H1 (cell line): ENCODE results near the gene CLDN6. TPM values are rescaled to one million over a fixed set of nuclear protein-coding genes. Genes with fewer than 3 reads are reported as not detected.
A peak's percentile ranks its signal among the peaks of the same experiment; 100 is the strongest.

Source experiments
- CTCF ChIA-PET: fragments of 300-600 bp; sonication (Branson Sonifier 250); formaldehyde crosslinking; loops from one replicate; lab custom pipeline; 2021; ENCODE audit not compliant: partially characterized antibody; lab: Charles Lee
- POLR2A ChIA-PET: fragments of 300-600 bp; sonication (Branson Sonifier 250); formaldehyde crosslinking; loops from one replicate; lab custom pipeline; 2021; ENCODE audit warnings: inconsistent platforms; ENCODE audit not compliant: partially characterized antibody; lab: Charles Lee
- DNase-seq, 2 experiments: peaks; one replicate each; pipeline versions ENCODE4 v3.0.0 to v3.0.0-alpha.2; 2010 to 2022; ENCODE audit warnings: low spot score in 2 of 2, low read depth in 1 of 2, mixed read lengths in 1 of 2
- FAIRE-seq: peaks from 2 replicates; lab custom pipeline; 2011; peaks lifted over from hg19 to GRCh38; lab: Jason Lieb, UNC
- H2AFZ ChIP-seq: 2 replicates; pipeline ENCODE4 v1.8.1; 2012; ENCODE audit warnings: low read length, inconsistent platforms
- H2AK5ac ChIP-seq: 2 replicates; pipeline ENCODE4 v1.6.1; 2013; ENCODE audit warnings: low read depth, low read length
- H2BK120ac ChIP-seq: replicated peaks from 2 replicates; pipeline ENCODE3; 2013; ENCODE audit warnings: low read depth, low read length, inconsistent platforms
- H2BK12ac ChIP-seq: 2 replicates; pipeline ENCODE4 v1.6.1; 2013; ENCODE audit warnings: low read depth, low read length
- H2BK15ac ChIP-seq: 2 replicates; pipeline ENCODE4 v1.6.1; 2013; ENCODE audit warnings: low read length
- H2BK20ac ChIP-seq: 2 replicates; pipeline ENCODE4 v1.6.1; 2013; ENCODE audit warnings: low read length
- H2BK5ac ChIP-seq: 2 replicates; pipeline ENCODE4 v1.6.1; 2013; ENCODE audit warnings: low read depth, low read length
- H3K14ac ChIP-seq: 2 replicates; pipeline ENCODE4 v1.6.1; 2013; ENCODE audit warnings: inconsistent platforms; ENCODE audit not compliant: insufficient read length
- H3K18ac ChIP-seq: 2 replicates; pipeline ENCODE4 v1.6.1; 2013; ENCODE audit warnings: low read length; ENCODE audit errors: extremely low read depth
- H3K23ac ChIP-seq: 2 replicates; pipeline ENCODE4 v1.6.1; 2013; ENCODE audit warnings: inconsistent platforms; ENCODE audit not compliant: insufficient read length
- H3K23me2 ChIP-seq: 2 replicates; pipeline ENCODE4 v1.6.1; 2013; ENCODE audit warnings: low read depth, low read length
- H3K27ac ChIP-seq: 2 replicates; pipeline ENCODE4 v1.6.1; 2011; ENCODE audit warnings: low read depth, low read length, inconsistent platforms
- H3K27me3 ChIP-seq, 4 experiments: replicated peaks in 1 of 4; 1 replicate in 1 of 4; 2 replicates in 3 of 4; pipeline versions ENCODE4 v1.6.1 to v1.8.1; 2011 to 2013; ENCODE audit warnings: low read length in 3 of 4, mild to moderate bottlenecking in 3 of 4, inconsistent platforms in 2 of 4, mixed read lengths in 2 of 4, moderate library complexity in 1 of 4; ENCODE audit not compliant: control insufficient read depth in 3 of 4, insufficient read depth in 3 of 4; ENCODE audit errors: extremely low read depth in 1 of 4
- H3K36me3 ChIP-seq, 4 experiments: 2 replicates each; pipeline versions ENCODE4 v1.6.1 to v1.8.1; 2011 to 2013; ENCODE audit warnings: mild to moderate bottlenecking in 4 of 4, low read length in 3 of 4, moderate library complexity in 2 of 4, control low read depth in 1 of 4, inconsistent platforms in 1 of 4; ENCODE audit not compliant: insufficient read depth in 4 of 4, control insufficient read depth in 2 of 4
- H3K4ac ChIP-seq: replicated peaks from 2 replicates; pipeline ENCODE3; 2013; ENCODE audit warnings: low read length, low read depth, mixed read lengths, inconsistent platforms; ENCODE audit not compliant: insufficient read length
- H3K4me1 ChIP-seq, 4 experiments: replicated peaks in 1 of 4; 1 replicate in 1 of 4; 2 replicates in 3 of 4; pipeline versions ENCODE4 v1.6.1 to v1.8.1; 2011 to 2013; ENCODE audit warnings: low read length in 3 of 4, inconsistent platforms in 2 of 4, mixed read lengths in 1 of 4; ENCODE audit not compliant: insufficient read depth in 4 of 4, control insufficient read depth in 3 of 4
- H3K4me2 ChIP-seq, 2 experiments: 2 replicates each; pipeline versions ENCODE4 v1.6.1 to v1.8.1; 2011 to 2013; ENCODE audit warnings: low read depth in 2 of 2, low read length in 2 of 2, control low read depth in 1 of 2, inconsistent platforms in 1 of 2, mild to moderate bottlenecking in 1 of 2; ENCODE audit not compliant: insufficient read depth in 1 of 2
- H3K4me3 ChIP-seq, 4 experiments: fragments of 200-600, 300-600 bp in 1 of 4; sonication (generic), shearing (Covaris generic), sonication (Bioruptor Twin) in 1 of 4; 2 replicates each; pipeline versions ENCODE4 v1.5.1 to v1.8.1; 2011 to 2016; ENCODE audit warnings: low read length in 4 of 4, low read depth in 3 of 4, control low read depth in 2 of 4, inconsistent platforms in 2 of 4, mild to moderate bottlenecking in 2 of 4, mixed read lengths in 1 of 4, moderate library complexity in 1 of 4; ENCODE audit not compliant: insufficient read depth in 2 of 4; ENCODE audit errors: extremely low read depth in 1 of 4
- H3K56ac ChIP-seq: replicated peaks from 2 replicates; pipeline ENCODE3; 2013; ENCODE audit warnings: low read depth, mild to moderate bottlenecking, mixed read lengths, low read length, inconsistent platforms; ENCODE audit not compliant: insufficient read length
- H3K79me1 ChIP-seq: 2 replicates; pipeline ENCODE4 v1.6.1; 2013; ENCODE audit warnings: low read depth, low read length, control low read depth
- H3K79me2 ChIP-seq, 2 experiments: 2 replicates each; pipeline versions ENCODE4 v1.6.1 to v1.8.1; 2012 to 2013; ENCODE audit warnings: low read length in 2 of 2, mild to moderate bottlenecking in 2 of 2, inconsistent platforms in 1 of 2; ENCODE audit not compliant: insufficient read depth in 2 of 2, control insufficient read depth in 1 of 2
- H3K9ac ChIP-seq, 4 experiments: replicated peaks in 1 of 4; 1 replicate in 1 of 4; 2 replicates in 3 of 4; pipeline versions ENCODE4 v1.6.1 to v1.8.1; 2011 to 2013; ENCODE audit warnings: low read depth in 3 of 4, low read length in 3 of 4, control low read depth in 2 of 4, mild to moderate bottlenecking in 2 of 4, moderate library complexity in 2 of 4, inconsistent platforms in 1 of 4; ENCODE audit errors: extremely low read depth in 1 of 4
- H3K9me3 ChIP-seq, 2 experiments: 2 replicates each; pipeline versions ENCODE4 v1.6.1 to v1.8.1; 2012 to 2013; ENCODE audit warnings: mild to moderate bottlenecking in 2 of 2, moderate library complexity in 2 of 2, control low read depth in 1 of 2, inconsistent platforms in 1 of 2, low read depth in 1 of 2, low read length in 1 of 2, mixed read lengths in 1 of 2; ENCODE audit not compliant: insufficient read depth in 2 of 2
- H4K20me1 ChIP-seq, 2 experiments: replicated peaks in 1 of 2; 2 replicates each; pipeline versions ENCODE3 to v1.8.1; 2011 to 2013; ENCODE audit warnings: inconsistent platforms in 2 of 2, low read length in 2 of 2, mild to moderate bottlenecking in 1 of 2; ENCODE audit not compliant: insufficient read depth in 2 of 2, control insufficient read depth in 1 of 2
- H4K5ac ChIP-seq: 2 replicates; pipeline ENCODE4 v1.6.1; 2013; ENCODE audit warnings: low read length, low read depth, mixed read lengths, inconsistent platforms; ENCODE audit not compliant: insufficient read length
- H4K8ac ChIP-seq: 2 replicates; pipeline ENCODE4 v1.8.0; 2013; ENCODE audit warnings: mild to moderate bottlenecking, moderate library complexity, low read length, inconsistent platforms; ENCODE audit not compliant: insufficient read depth; ENCODE audit errors: extremely low read depth
- H4K91ac ChIP-seq: replicated peaks from 2 replicates; pipeline ENCODE3; 2013; ENCODE audit warnings: low read length, mixed read lengths, inconsistent platforms; ENCODE audit not compliant: insufficient read length
- CBX5 ChIP-seq: fragments of 300-800, 300-1000 bp; sonication (generic); IDR thresholded peaks from 2 replicates; pipeline ENCODE4 v1.7.1; 2016; ENCODE audit warnings: antibody characterized with exemption, low read length, low read depth
- CBX8 ChIP-seq: fragments of 300-800, 300-1000 bp; sonication (generic); IDR thresholded peaks from 2 replicates; pipeline ENCODE4 v1.7.1; 2016; ENCODE audit warnings: low read depth, low read length, borderline replicate concordance
- CHD1 ChIP-seq: IDR thresholded peaks from 2 replicates; pipeline ENCODE4 v1.6.1; 2012; ENCODE audit warnings: low read depth, low read length, improper control_type of control experiment
- CHD2 ChIP-seq: IDR thresholded peaks from 2 replicates; pipeline ENCODE4 v1.6.1; 2012; ENCODE audit warnings: low read length, improper control_type of control experiment
- CTBP2 ChIP-seq: IDR thresholded peaks from 2 replicates; pipeline ENCODE4 v1.7.0; 2011; ENCODE audit warnings: borderline replicate concordance, mild to moderate bottlenecking, moderate library complexity, mixed read lengths, low read length; ENCODE audit not compliant: insufficient read depth, insufficient read length
- EP300 ChIP-seq, 2 experiments: IDR thresholded peaks; 1 replicate in 1 of 2; 2 replicates in 1 of 2; pipeline ENCODE4 v1.6.1; 2011 to 2012; ENCODE audit warnings: low read depth in 2 of 2, low read length in 2 of 2, mild to moderate bottlenecking in 2 of 2, borderline replicate concordance in 1 of 2, inconsistent platforms in 1 of 2, moderate library complexity in 1 of 2
- POLR2A ChIP-seq, 2 experiments: IDR thresholded peaks; 1 replicate in 1 of 2; 2 replicates in 1 of 2; pipeline ENCODE4 v1.6.1; 2011; ENCODE audit warnings: low read depth in 2 of 2, low read length in 2 of 2, mild to moderate bottlenecking in 2 of 2; ENCODE audit errors: control extremely low read depth in 1 of 2
- RFX5 ChIP-seq: IDR thresholded peaks from 2 replicates; pipeline ENCODE4 v1.6.1; 2011; ENCODE audit warnings: low read depth, low read length, improper control_type of control experiment, borderline replicate concordance
- SIRT6 ChIP-seq: IDR thresholded peaks from one replicate; pipeline ENCODE4 v1.7.1; 2012; ENCODE audit warnings: low read length, inconsistent platforms
- SRF ChIP-seq: IDR thresholded peaks from 2 replicates; pipeline ENCODE4 v1.6.1; 2011; ENCODE audit warnings: mild to moderate bottlenecking, low read depth, low read length, moderate library complexity
- WGBS, 2 experiments: shearing (Covaris generic) in 1 of 2; methylation state at CpG; one replicate each; pipeline versions ENCODE4 v1.1.6 to v1.1.7; 2013 to 2015; ENCODE audit warnings: low lambda C conversion rate in 2 of 2, mixed read lengths in 2 of 2, inconsistent platforms in 1 of 2, low coverage in 1 of 2, missing lambda C conversion rate in 1 of 2; ENCODE audit not compliant: insufficient replicate concordance in 2 of 2, insufficient coverage in 1 of 2, insufficient read length in 1 of 2; ENCODE audit errors: extremely low coverage in 1 of 2, missing lambda C conversion rate in 1 of 2; 5-methylcytosine and 5-hydroxymethylcytosine counted together
- polyA plus RNA-seq, 7 experiments: library from polyadenylated mRNA; depleted of rRNA in 3 of 7; stranded (reverse) in 5 of 7; unstranded in 2 of 7; fragments of >200 nt in 5 of 7; fragments of 200-250 nt in 2 of 7; gene quantifications; 1 replicate in 5 of 7; 2 replicates in 1 of 7; 4 replicates in 1 of 7; pipeline versions ENCODE4 v1.2.1 to v1.2.3, GENCODE V29; 2011 to 2013; ENCODE audit warnings: missing spikeins in 2 of 7, mixed read lengths in 2 of 7
- total RNA-seq: library from RNA; stranded (reverse); fragmentation: NEBNext Ultra II Directional; extraction: Animal tissue kit (Norgen Biotek cat#: 25700); gene quantifications from 2 replicates; pipeline ENCODE4 v1.2.1, GENCODE V29; 2021
- TF ChIP-seq, protein P1 (sequence below), 3 experiments: IDR thresholded peaks; 1 replicate in 2 of 3; 2 replicates in 1 of 3; pipeline versions ENCODE4 v1.5.1 to v1.6.1; 2011; ENCODE audit warnings: low read length in 3 of 3, mild to moderate bottlenecking in 3 of 3, inconsistent platforms in 2 of 3, low read depth in 1 of 3, moderate library complexity in 1 of 3; ENCODE audit not compliant: insufficient read depth in 1 of 3; ENCODE audit errors: control extremely low read depth in 1 of 3

CLDN6 gene
- total and polyA plus RNA-seq, 2 of the 8 experiments (the other 6 are each of a cell fraction or from before 2014, with no cell fraction given): 747 to 1,115 TPM

DNA sequence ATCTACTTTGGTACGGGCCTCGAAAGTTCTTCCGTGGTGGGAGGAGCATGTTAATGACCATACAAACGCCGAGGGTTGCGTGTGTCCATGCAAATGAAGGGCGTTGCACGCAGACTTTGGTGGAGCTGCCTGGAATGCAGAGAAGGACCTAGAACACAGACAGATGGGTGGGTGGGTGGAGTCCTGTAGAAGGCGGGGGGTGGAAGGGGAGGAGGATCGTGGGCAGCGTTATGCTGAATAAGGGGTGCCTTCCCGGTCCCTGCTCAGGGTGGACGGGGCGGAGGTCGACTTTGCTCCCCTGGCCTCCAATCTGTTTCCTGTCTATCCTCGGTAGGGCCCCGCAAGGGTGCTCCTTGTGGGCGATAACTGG lies 49.6 kb downstream of the CLDN6 start:
- H3K9ac ChIP-seq: no peak overlapping the region
- no peak overlapping the region for H3K23ac ChIP-seq
- H2BK15ac ChIP-seq: no peak overlapping the region
- DNase-seq: no peak
- H3K27me3 ChIP-seq: peaks cover 15 to 32% (median 23%) of the 10 kb centered on the region in 4 experiments; a peak in 6 of 7 replicates
- H3K36me3 ChIP-seq: peaks cover 6 to 13% (median 8%) of the 10 kb centered on the region in 4 experiments; a peak in 6 of 8 replicates
- WGBS, 2 experiments: 54% methylated on average over 15 of the region's 18 CpGs; no CpG with 5 or more reads in 1 of the 2 experiments
- H3K4me3 ChIP-seq: peak overlapping the region; percentile 71 to 94 (median 78); a peak in 6 of 8 replicates
- peak overlapping the region; percentile 55; the same call in 1 of the 2 replicates for H2BK12ac ChIP-seq
- no peak overlapping the region for H4K5ac ChIP-seq
- peaks cover 0 to 2% of the 10 kb centered on the region in 2 experiments; a peak in 1 of 4 replicates for H3K79me2 ChIP-seq
- H3K14ac ChIP-seq: no peak overlapping the region
- H2BK5ac ChIP-seq: 0 out of 2 replicates have a peak overlapping the region, but pooled peaks have one; percentile 44
- ChIA-PET CTCF (interaction anchor here (1.5 to 1.8 kb wide), 5 partner anchors 13 to 57 kb away, joined by 3 to 6 read pairs (median 5); partner anchors contain the start of gene FLYWCH1), POLR2A (interaction anchor here (1.2 to 25.4 kb wide), 7 partner anchors 8 to 197 kb away, joined by 3 to 455 read pairs (median 11); partner anchors contain the start of genes CLDN6, HCFC1R1, PKMYT1 and THOC6)
- no peak overlapping the region for H2AFZ ChIP-seq
- no peak for FAIRE-seq
- no peak overlapping the region for H3K56ac ChIP-seq
- H4K20me1 ChIP-seq: peaks cover 17 to 26% of the 10 kb centered on the region in 2 experiments
- H2BK20ac ChIP-seq: no peak overlapping the region
- no peak overlapping the region for H3K4ac ChIP-seq
- no peaks in the 10 kb centered on the region for H3K9me3 ChIP-seq
- H3K18ac ChIP-seq: no peak overlapping the region
- H4K8ac ChIP-seq: peak overlapping the region; percentile 75; the same call in 1 of the 2 replicates
- peak overlapping the region; percentile 81 to 100 for H3K4me2 ChIP-seq
- peaks cover 0 to 31% (median 15%) of the 10 kb centered on the region in 4 experiments; a peak in 6 of 7 replicates for H3K4me1 ChIP-seq
- H3K23me2 ChIP-seq: peaks cover 22% of the 10 kb centered on the region
- H3K27ac ChIP-seq: no peak overlapping the region
- H4K91ac ChIP-seq: no peak overlapping the region
- peaks cover 9% of the 10 kb centered on the region for H3K79me1 ChIP-seq
- H2AK5ac ChIP-seq: no peak overlapping the region
- H2BK120ac ChIP-seq: no peak overlapping the region
- TF ChIP-seq CBX5: no peak
- no peak for TF ChIP-seq POLR2A (IDR thresholded peaks at IDR 0.05; ENCODE audit: control extremely low read depth in 1 of 2, low read depth in 2 of 2, low read length in 2 of 2)
- no peak for TF ChIP-seq RFX5
- no peak for TF ChIP-seq SRF
- TF ChIP-seq, protein P1, sequence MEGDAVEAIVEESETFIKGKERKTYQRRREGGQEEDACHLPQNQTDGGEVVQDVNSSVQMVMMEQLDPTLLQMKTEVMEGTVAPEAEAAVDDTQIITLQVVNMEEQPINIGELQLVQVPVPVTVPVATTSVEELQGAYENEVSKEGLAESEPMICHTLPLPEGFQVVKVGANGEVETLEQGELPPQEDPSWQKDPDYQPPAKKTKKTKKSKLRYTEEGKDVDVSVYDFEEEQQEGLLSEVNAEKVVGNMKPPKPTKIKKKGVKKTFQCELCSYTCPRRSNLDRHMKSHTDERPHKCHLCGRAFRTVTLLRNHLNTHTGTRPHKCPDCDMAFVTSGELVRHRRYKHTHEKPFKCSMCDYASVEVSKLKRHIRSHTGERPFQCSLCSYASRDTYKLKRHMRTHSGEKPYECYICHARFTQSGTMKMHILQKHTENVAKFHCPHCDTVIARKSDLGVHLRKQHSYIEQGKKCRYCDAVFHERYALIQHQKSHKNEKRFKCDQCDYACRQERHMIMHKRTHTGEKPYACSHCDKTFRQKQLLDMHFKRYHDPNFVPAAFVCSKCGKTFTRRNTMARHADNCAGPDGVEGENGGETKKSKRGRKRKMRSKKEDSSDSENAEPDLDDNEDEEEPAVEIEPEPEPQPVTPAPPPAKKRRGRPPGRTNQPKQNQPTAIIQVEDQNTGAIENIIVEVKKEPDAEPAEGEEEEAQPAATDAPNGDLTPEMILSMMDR (IDR thresholded peaks at IDR 0.05; ENCODE audit: control extremely low read depth in 1 of 3, insufficient read depth in 1 of 3, low read depth in 1 of 3, low read length in 3 of 3): no peak
- TF ChIP-seq EP300 (IDR thresholded peaks at IDR 0.05; ENCODE audit: borderline replicate concordance in 1 of 2, low read depth in 2 of 2, low read length in 2 of 2): no peak
- TF ChIP-seq CTBP2: no peak
- TF ChIP-seq SIRT6: no peak
- TF ChIP-seq CBX8: no peak
- TF ChIP-seq CHD2: no peak
- no peak for TF ChIP-seq CHD1
